ENCODE measurements around the gene SIGLEC7. TPM values are rescaled to one million over a fixed set of nuclear protein-coding genes. Genes with fewer than 3 reads are reported as not detected.
"Not testable (repeated sequence)": the region's sequence is repeated elsewhere in the genome, so short reads cannot be mapped to it uniquely, and the experiment has no call there.

The SIGLEC7 gene
- total RNA-seq, 2 donors from 2014 or later = 0.42 TPM; not detected in 1

GRCh38 chr19:51169283-51169918, 27.3 kb downstream of the SIGLEC7 start:
- peak; percentile 31 to 60 (median 33) for DNase-seq
- not testable (repeated sequence) for H3K27ac Mint-ChIP-seq; H3K9me3 ChIP-seq (ENCODE audit: control insufficient read depth, low read length, poor library complexity, severe bottlenecking); H3K4me1 Mint-ChIP-seq; ATAC-seq; H3K4me3 Mint-ChIP-seq; H3K36me3 Mint-ChIP-seq (ENCODE audit: low read depth)
- H3K27me3 Mint-ChIP-seq = peaks cover 29% of the 10 kb centered on the region

GRCh38 chr19:51172223-51172622, 30.1 kb downstream of the SIGLEC7 start:
- Mint-ChIP-seq H3K4me3 (no peak overlapping the region), H3K4me1 (peaks cover 6% of the 10 kb centered on the region), H3K27ac (no peak overlapping the region), H3K36me3 (ENCODE audit: low read depth) (no peaks in the 10 kb centered on the region), H3K27me3 (peaks cover 25% of the 10 kb centered on the region)
- ATAC-seq (no peak), DNase-seq (no peak)
- no peaks in the 10 kb centered on the region for H3K9me3 ChIP-seq (ENCODE audit: control insufficient read depth, low read length, poor library complexity, severe bottlenecking)

DNA sequence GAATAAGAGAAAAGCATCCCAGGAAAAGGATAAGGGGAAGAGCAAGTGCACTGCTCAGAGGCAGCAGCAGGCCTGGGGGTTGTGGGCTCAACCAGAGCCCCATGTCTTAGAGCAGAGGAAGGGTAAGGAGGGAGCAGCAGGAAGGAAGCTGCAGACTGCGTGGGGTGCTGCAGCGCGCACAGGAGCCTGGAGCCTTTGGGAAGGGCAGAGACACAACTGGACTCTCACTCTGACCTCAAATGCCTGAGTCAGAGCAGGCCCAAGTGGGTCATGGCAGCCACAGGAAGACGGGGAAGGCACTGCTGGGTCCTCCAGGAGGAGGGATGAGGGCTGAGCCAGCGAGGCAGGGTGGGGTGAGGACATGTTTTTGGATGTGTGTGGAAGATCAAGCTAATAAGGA, 31.6 kb downstream of the SIGLEC7 start:
- H3K27ac Mint-ChIP-seq = no peak overlapping the region
- no peaks in the 10 kb centered on the region for H3K36me3 Mint-ChIP-seq (ENCODE audit: low read depth)
- no peaks in the 10 kb centered on the region for H3K4me1 Mint-ChIP-seq
- H3K4me3 Mint-ChIP-seq = no peak overlapping the region
- H3K27me3 Mint-ChIP-seq = peaks cover 16% of the 10 kb centered on the region
- DNase-seq (no peak), ATAC-seq (no peak)
- H3K9me3 ChIP-seq (ENCODE audit: control insufficient read depth, low read length, poor library complexity, severe bottlenecking) = no peaks in the 10 kb centered on the region

- ATAC-seq = no peak
- Mint-ChIP-seq H3K4me1 (peaks cover 3% of the 10 kb centered on the region), H3K27ac (peak overlapping the region; percentile 70), H3K36me3 (ENCODE audit: low read depth) (no peaks in the 10 kb centered on the region), H3K4me3 (no peak overlapping the region), H3K27me3 (peaks cover 11% of the 10 kb centered on the region)
- DNase-seq = no peak
- H3K9me3 ChIP-seq (ENCODE audit: control insufficient read depth, low read length, poor library complexity, severe bottlenecking) = no peaks in the 10 kb centered on the region
Observed at GRCh38 chr19:51179256-51179655, 37.2 kb downstream of the SIGLEC7 start.

DNA sequence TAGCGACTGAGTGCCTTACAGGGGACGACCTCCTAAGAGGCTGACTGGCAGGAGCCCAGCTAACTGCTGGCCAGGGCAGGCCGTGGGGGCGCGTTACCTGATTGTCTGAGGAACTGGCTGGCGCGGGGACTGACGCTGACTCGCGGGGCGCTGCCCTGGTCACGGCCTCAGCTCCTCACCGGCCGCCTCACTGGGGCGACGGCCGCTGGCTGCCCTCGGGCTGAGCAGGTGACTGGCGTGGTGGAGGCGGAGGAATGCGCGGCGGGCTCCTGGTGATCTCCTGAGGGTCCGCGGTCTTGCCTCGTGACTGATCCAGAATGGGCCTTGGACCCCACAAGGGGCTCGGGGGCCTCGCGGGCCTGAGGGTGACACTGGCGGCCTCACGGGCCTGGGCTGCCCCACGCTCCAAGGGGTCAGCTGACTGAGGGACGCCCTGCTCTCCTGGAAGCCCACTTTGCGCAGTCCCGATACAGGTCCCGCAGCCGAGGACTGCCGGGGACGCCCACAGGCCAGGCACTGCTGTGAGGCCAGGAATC, 39.3 kb downstream of the SIGLEC7 start:
- H3K4me3 Mint-ChIP-seq = no peak overlapping the region
- ATAC-seq = no peak
- no peak overlapping the region for H3K27ac Mint-ChIP-seq
- peaks cover 3% of the 10 kb centered on the region for H3K4me1 Mint-ChIP-seq
- H3K36me3 Mint-ChIP-seq (ENCODE audit: low read depth) = no peaks in the 10 kb centered on the region
- H3K27me3 Mint-ChIP-seq = peaks cover 19% of the 10 kb centered on the region
- DNase-seq = no peak
- no peaks in the 10 kb centered on the region for H3K9me3 ChIP-seq (ENCODE audit: control insufficient read depth, low read length, poor library complexity, severe bottlenecking)

GRCh38 chr19:51181913-51182419, 39.9 kb downstream of the SIGLEC7 start:
- H3K27ac Mint-ChIP-seq = no peak overlapping the region
- H3K36me3 Mint-ChIP-seq (ENCODE audit: low read depth) = no peaks in the 10 kb centered on the region
- no peak overlapping the region for H3K4me3 Mint-ChIP-seq

GRCh38 chr19:51183629-51184028, 41.5 kb downstream of the SIGLEC7 start:
- Mint-ChIP-seq H3K4me1 (peaks cover 3% of the 10 kb centered on the region), H3K4me3 (no peak overlapping the region), H3K36me3 (ENCODE audit: low read depth) (no peaks in the 10 kb centered on the region), H3K27me3 (peaks cover 25% of the 10 kb centered on the region), H3K27ac (no peak overlapping the region)
- no peaks in the 10 kb centered on the region for H3K9me3 ChIP-seq (ENCODE audit: control insufficient read depth, low read length, poor library complexity, severe bottlenecking)
- ATAC-seq = no peak
- DNase-seq = no peak

More at GRCh38 chr19:51181913-51182419, 39.9 kb downstream of the SIGLEC7 start:
- Mint-ChIP-seq H3K4me1 (peaks cover 3% of the 10 kb centered on the region), H3K27me3 (peaks cover 19% of the 10 kb centered on the region)
- no peaks in the 10 kb centered on the region for H3K9me3 ChIP-seq (ENCODE audit: control insufficient read depth, low read length, poor library complexity, severe bottlenecking)
- ATAC-seq = no peak
- DNase-seq = no peak

DNA sequence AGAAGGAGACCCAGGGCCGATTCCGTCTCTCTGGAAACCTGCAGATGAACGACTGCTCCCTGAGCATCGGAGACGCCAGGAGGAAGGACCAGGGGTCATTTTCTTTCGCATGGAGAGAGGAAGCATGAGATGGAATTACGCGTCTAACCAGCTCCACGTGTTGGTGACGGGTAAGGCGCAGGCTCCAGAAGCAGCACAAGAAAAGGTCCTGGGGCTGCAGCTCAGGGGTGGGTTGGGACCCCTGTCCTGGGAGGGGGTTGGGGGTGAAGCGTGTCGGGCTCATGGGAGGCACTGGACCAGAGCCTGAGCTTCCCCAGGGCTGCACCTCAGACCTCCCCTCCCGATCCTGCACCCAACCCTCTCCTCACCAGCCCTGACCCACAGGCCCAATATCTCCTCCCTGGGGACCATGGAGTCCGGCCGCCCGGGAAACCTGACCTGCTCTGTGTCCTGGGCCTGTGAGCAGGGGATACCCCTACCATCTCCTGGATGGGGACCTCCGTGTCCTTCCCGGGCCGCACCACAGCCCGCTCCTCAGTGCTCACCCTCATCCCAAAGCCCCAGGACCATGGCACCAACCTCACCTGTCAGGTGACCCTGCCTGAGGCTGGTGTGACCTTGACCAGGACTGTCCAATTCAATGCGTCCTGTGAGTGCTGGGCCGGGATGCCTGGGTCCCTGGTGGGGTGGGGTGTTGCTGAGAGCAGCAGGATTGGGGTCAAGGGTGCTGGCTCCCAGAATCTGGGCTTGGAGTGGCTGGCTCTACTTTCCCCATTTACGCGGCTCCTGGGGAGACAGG, 43.2 kb downstream of the SIGLEC7 start:
- ATAC-seq = no peak
- no peak overlapping the region for H3K27ac Mint-ChIP-seq
- H3K27me3 Mint-ChIP-seq = peaks cover 25% of the 10 kb centered on the region
- no peak for DNase-seq
- no peaks in the 10 kb centered on the region for H3K9me3 ChIP-seq (ENCODE audit: control insufficient read depth, low read length, poor library complexity, severe bottlenecking)
- H3K4me3 Mint-ChIP-seq = no peak overlapping the region
- H3K36me3 Mint-ChIP-seq (ENCODE audit: low read depth) = no peaks in the 10 kb centered on the region
- H3K4me1 Mint-ChIP-seq = peaks cover 3% of the 10 kb centered on the region

GRCh38 chr19:51185868-51186215, 43.7 kb downstream of the SIGLEC7 start:
- H3K9me3 ChIP-seq (ENCODE audit: control insufficient read depth, low read length, poor library complexity, severe bottlenecking) = no peaks in the 10 kb centered on the region
- H3K27me3 Mint-ChIP-seq = peaks cover 26% of the 10 kb centered on the region
- DNase-seq (no peak), ATAC-seq (no peak)
- H3K36me3 Mint-ChIP-seq (ENCODE audit: low read depth) = no peaks in the 10 kb centered on the region
- no peak overlapping the region for H3K4me3 Mint-ChIP-seq
- H3K27ac Mint-ChIP-seq = no peak overlapping the region
- H3K4me1 Mint-ChIP-seq = peaks cover 3% of the 10 kb centered on the region

DNA sequence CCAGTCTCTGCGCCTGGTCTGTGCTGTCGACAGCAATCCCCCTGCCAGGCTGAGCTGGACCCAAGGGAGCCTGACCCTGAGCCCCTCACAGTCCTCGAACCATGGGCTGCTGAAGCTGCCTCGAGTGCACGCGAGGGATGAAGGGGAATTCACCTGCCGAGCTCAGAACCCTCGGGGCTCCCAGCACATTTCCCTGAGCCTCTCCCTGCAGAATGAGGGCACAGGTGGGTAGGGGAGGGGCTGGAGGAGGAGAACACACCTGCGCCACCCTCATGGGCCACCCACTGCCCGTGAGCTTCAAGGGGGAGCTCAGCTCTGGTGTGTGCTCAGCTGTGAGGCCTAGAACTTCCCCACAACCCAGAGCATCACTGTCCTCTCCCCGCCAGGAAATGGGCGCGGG, 44.2 kb downstream of the SIGLEC7 start:
- no peaks in the 10 kb centered on the region for H3K36me3 Mint-ChIP-seq (ENCODE audit: low read depth)
- H3K27me3 Mint-ChIP-seq = peaks cover 30% of the 10 kb centered on the region
- ATAC-seq (no peak), DNase-seq (no peak)
- no peak overlapping the region for H3K4me3 Mint-ChIP-seq
- H3K27ac Mint-ChIP-seq = no peak overlapping the region
- H3K9me3 ChIP-seq (ENCODE audit: control insufficient read depth, low read length, poor library complexity, severe bottlenecking) = no peaks in the 10 kb centered on the region
- peaks cover 3% of the 10 kb centered on the region for H3K4me1 Mint-ChIP-seq

DNA sequence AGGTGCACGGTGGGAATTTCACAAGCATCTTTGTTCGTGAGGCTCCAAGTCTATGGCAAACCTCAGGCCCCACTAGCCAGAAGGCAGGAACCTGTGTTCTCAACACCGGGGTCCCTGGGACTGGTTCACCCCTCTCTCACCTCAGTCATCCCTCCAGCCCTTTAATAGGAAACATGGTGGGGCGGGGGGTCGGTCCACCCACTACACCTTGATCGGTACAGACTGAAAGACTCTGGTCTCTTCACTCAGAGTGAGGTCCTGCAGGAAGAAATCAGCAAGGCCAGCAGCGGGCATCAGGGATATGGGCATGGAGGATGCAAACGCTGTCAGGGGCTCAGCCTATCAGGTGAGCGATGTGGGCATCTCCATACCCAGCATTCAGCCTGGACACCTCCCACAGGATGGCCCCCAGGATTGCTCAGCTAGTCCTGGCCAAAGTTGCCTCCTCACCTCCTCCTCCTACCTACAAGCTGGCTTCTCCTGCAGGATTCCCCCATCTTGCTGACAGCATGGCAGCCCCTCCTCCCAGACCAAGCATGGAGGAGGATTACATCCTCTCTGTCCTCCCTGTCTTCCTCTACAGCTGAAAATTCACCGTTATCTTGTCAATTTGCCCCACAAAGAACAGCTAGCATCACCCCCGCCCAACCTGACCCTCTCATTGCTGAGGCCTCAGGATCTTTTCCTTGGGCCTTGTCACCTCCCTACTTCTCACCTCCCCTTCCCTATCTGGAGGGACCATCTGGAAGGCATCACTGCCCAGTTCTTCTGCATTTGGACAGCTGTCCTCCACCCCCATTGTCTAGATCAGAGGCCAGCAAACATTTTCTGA, 45.5 kb downstream of the SIGLEC7 start:
- peaks cover 3% of the 10 kb centered on the region for H3K4me1 Mint-ChIP-seq
- H3K27me3 Mint-ChIP-seq = peaks cover 39% of the 10 kb centered on the region
- no peak overlapping the region for H3K4me3 Mint-ChIP-seq
- H3K36me3 Mint-ChIP-seq (ENCODE audit: low read depth) = no peaks in the 10 kb centered on the region
- no peaks in the 10 kb centered on the region for H3K9me3 ChIP-seq (ENCODE audit: control insufficient read depth, low read length, poor library complexity, severe bottlenecking)
- H3K27ac Mint-ChIP-seq = no peak overlapping the region
- ATAC-seq = no peak
- no peak for DNase-seq

DNA sequence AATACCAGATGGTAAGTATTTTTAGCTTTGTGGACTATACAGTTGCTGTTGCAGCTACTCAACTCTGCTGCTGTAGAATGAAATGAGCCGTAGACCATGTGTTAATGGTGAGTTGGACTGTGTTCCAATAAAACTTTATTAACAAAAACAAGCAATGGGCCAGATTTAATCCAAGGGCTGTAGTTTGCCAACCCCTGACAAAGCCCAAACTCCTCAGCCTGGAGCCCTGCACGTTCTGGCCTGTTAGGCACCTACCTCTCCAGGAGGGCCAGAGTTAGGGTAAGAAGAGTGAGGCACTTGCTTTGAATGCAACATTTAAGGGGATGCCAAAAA, 46.1 kb downstream of the SIGLEC7 start:
- Mint-ChIP-seq H3K4me3 (no peak overlapping the region), H3K4me1 (peaks cover 3% of the 10 kb centered on the region), H3K27me3 (peaks cover 39% of the 10 kb centered on the region), H3K27ac (no peak overlapping the region), H3K36me3 (ENCODE audit: low read depth) (no peaks in the 10 kb centered on the region)
- no peaks in the 10 kb centered on the region for H3K9me3 ChIP-seq (ENCODE audit: control insufficient read depth, low read length, poor library complexity, severe bottlenecking)
- DNase-seq (no peak), ATAC-seq (no peak)

DNA sequence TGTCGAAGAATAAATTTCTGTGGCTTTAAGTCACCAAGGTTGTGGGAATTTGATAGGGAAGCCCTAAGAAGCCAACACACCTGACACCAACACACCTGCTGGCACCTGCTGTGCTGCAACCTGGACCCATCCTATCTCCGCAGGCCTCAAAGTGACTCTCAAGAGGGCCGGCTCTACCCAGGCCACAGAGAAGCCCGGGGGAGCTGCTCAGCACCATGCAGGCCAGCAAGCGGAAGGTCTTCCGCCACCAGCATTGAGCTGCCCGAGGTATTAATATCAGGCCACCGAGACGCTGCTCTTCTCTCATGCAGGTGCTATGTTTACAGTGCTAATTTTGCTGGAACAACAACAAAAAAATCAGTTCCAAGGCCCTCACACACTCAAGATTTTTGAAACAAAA, 50.6 kb downstream of the SIGLEC7 start:
- no peaks in the 10 kb centered on the region for H3K36me3 Mint-ChIP-seq (ENCODE audit: low read depth)
- H3K9me3 ChIP-seq (ENCODE audit: control insufficient read depth, low read length, poor library complexity, severe bottlenecking) = no peaks in the 10 kb centered on the region
- peaks cover 30% of the 10 kb centered on the region for H3K27me3 Mint-ChIP-seq
- no peak overlapping the region for H3K4me3 Mint-ChIP-seq
- ATAC-seq (no peak), DNase-seq (no peak)
- H3K4me1 Mint-ChIP-seq = peaks cover 2% of the 10 kb centered on the region
- no peak overlapping the region for H3K27ac Mint-ChIP-seq
